GM23338 (cell line): ENCODE measurements around the gene POMP. TPM values are rescaled to one million over a fixed set of nuclear protein-coding genes. Genes with fewer than 3 reads are reported as not detected.

Source experiments
- ATAC-seq: fragments of 200-7000 bp; cut with Tn5 transposase; 3 replicates; pipeline ENCODE4 v1.9.1; 2020
- DNase-seq: peaks from one replicate; pipeline ENCODE4 v3.0.0-alpha.2; 2015; ENCODE audit warnings: low spot score
- H2AFZ ChIP-seq: fragments of 200-600 bp; sonication (generic); 2 replicates; pipeline ENCODE4 v1.8.0; 2016; ENCODE audit warnings: antibody characterized with exemption, mild to moderate bottlenecking, moderate library complexity
- H3F3A ChIP-seq: fragments of 200-600 bp; sonication (generic); replicated peaks from 2 replicates; pipeline ENCODE4 v1.8.0; 2017; ENCODE audit warnings: antibody characterized with exemption, mixed run types, low read depth
- H3K27ac ChIP-seq: fragments of 200-600 bp; sonication (generic); 2 replicates; pipeline ENCODE4 v1.6.1; 2016; ENCODE audit warnings: low read depth
- H3K27me3 ChIP-seq: fragments of 200-600 bp; sonication (generic); 2 replicates; pipeline ENCODE4 v1.8.0; 2016; ENCODE audit warnings: mild to moderate bottlenecking, mixed run types, moderate library complexity; ENCODE audit not compliant: insufficient read depth
- H3K36me3 ChIP-seq: fragments of 200-600 bp; sonication (generic); 2 replicates; pipeline ENCODE4 v1.8.0; 2016; ENCODE audit warnings: mild to moderate bottlenecking; ENCODE audit not compliant: insufficient read depth
- H3K4me1 ChIP-seq: fragments of 200-600 bp; sonication (generic); 2 replicates; pipeline ENCODE4 v1.8.0; 2016; ENCODE audit warnings: mild to moderate bottlenecking, moderate library complexity; ENCODE audit not compliant: insufficient read depth
- H3K4me2 ChIP-seq: fragments of 200-600 bp; sonication (generic); 2 replicates; pipeline ENCODE4 v1.7.1; 2017; ENCODE audit warnings: mixed run types
- H3K4me3 ChIP-seq: fragments of 200-600 bp; sonication (generic); 2 replicates; pipeline ENCODE4 v1.6.1; 2016; ENCODE audit warnings: mixed run types
- H3K79me2 ChIP-seq: fragments of 200-600 bp; sonication (generic); replicated peaks from 2 replicates; pipeline ENCODE4 v1.8.0; 2017; ENCODE audit warnings: mild to moderate bottlenecking; ENCODE audit not compliant: insufficient read depth
- H3K9me2 ChIP-seq: fragments of 200-600 bp; sonication (generic); 2 replicates; pipeline ENCODE4 v1.8.0; 2017; ENCODE audit not compliant: insufficient read depth
- H4K20me1 ChIP-seq: fragments of 200-600 bp; sonication (generic); replicated peaks from 2 replicates; pipeline ENCODE4 v1.8.0; 2017; ENCODE audit warnings: mild to moderate bottlenecking; ENCODE audit not compliant: insufficient read depth
- H3K27ac Mint-ChIP-seq: 2 replicates; pipeline ENCODE4 v1.8.0; 2020; ENCODE audit warnings: inconsistent platforms, mild to moderate bottlenecking, moderate library complexity, mixed read lengths
- H3K27me3 Mint-ChIP-seq: 3 replicates; pipeline ENCODE4 v1.8.0; 2022; ENCODE audit warnings: low read depth, mild to moderate bottlenecking, moderate library complexity, mixed read lengths, inconsistent platforms; ENCODE audit not compliant: insufficient read depth, poor library complexity
- H3K36me3 Mint-ChIP-seq: 3 replicates; pipeline ENCODE4 v1.8.0; 2021; ENCODE audit warnings: low read depth, mild to moderate bottlenecking, inconsistent platforms, moderate library complexity, mixed read lengths
- H3K4me1 Mint-ChIP-seq: 3 replicates; pipeline ENCODE4 v1.8.0; 2020; ENCODE audit warnings: mild to moderate bottlenecking, inconsistent platforms, mixed read lengths
- H3K4me3 Mint-ChIP-seq: 3 replicates; pipeline ENCODE4 v1.8.0; 2021; ENCODE audit warnings: moderate library complexity, mild to moderate bottlenecking, inconsistent platforms, mixed read lengths
- H3K9me3 Mint-ChIP-seq: 3 replicates; pipeline ENCODE4 v1.8.0; 2020; ENCODE audit warnings: moderate library complexity, mild to moderate bottlenecking, inconsistent platforms, mixed read lengths
- CREB1 ChIP-seq: fragments of 250-450 bp; sonication (Bioruptor Pico); IDR thresholded peaks from 2 replicates; pipeline ENCODE4 v1.5.0; 2020; ENCODE audit warnings: low read depth, mild to moderate bottlenecking, moderate library complexity
- ETS1 ChIP-seq: IDR thresholded peaks from 2 replicates; pipeline ENCODE4 v1.6.1; 2016; ENCODE audit warnings: antibody characterized with exemption
- EZH2 ChIP-seq: fragments of 200-600 bp; sonication (generic); IDR thresholded peaks from one replicate; pipeline ENCODE4 v1.8.0; 2017; ENCODE audit warnings: antibody characterized with exemption, mild to moderate bottlenecking, low read depth; ENCODE audit not compliant: unreplicated experiment
- EZH2phosphoT487 ChIP-seq: fragments of 200-600 bp; sonication (generic); IDR thresholded peaks from one replicate; pipeline ENCODE4 v1.8.1; 2018; ENCODE audit warnings: antibody characterized with exemption; ENCODE audit not compliant: unreplicated experiment
- JUNB ChIP-seq: IDR thresholded peaks from one replicate; pipeline ENCODE4 v1.6.1; 2016; ENCODE audit warnings: antibody characterized with exemption; ENCODE audit not compliant: unreplicated experiment
- NANOG ChIP-seq: IDR thresholded peaks from 2 replicates; pipeline ENCODE4 v1.6.1; 2016; ENCODE audit warnings: antibody characterized with exemption, borderline replicate concordance
- POLR2AphosphoS5 ChIP-seq: IDR thresholded peaks from 2 replicates; pipeline ENCODE4 v1.6.1; 2016; ENCODE audit warnings: antibody characterized with exemption, low read depth
- REST ChIP-seq: IDR thresholded peaks from one replicate; pipeline ENCODE4 v1.6.1; 2018; ENCODE audit warnings: antibody characterized with exemption; ENCODE audit not compliant: unreplicated experiment
- STAT1 ChIP-seq: IDR thresholded peaks from one replicate; pipeline ENCODE4 v1.6.1; 2016; ENCODE audit warnings: antibody characterized with exemption; ENCODE audit not compliant: unreplicated experiment
- ZNF114 ChIP-seq: fragments of 250-450 bp; sonication (Bioruptor Pico); IDR thresholded peaks from 2 replicates; pipeline ENCODE4 v1.5.0; 2020; ENCODE audit warnings: mild to moderate bottlenecking, moderate library complexity
- ZNF331 ChIP-seq: fragments of 250-450 bp; sonication (Bioruptor Pico); IDR thresholded peaks from 2 replicates; pipeline ENCODE4 v1.5.0; 2020; ENCODE audit warnings: low read depth, mild to moderate bottlenecking, moderate library complexity
- ZNF462 ChIP-seq: fragments of 250-450 bp; sonication (Bioruptor Pico); IDR thresholded peaks from 2 replicates; pipeline ENCODE4 v1.5.0; 2020; ENCODE audit warnings: mild to moderate bottlenecking, moderate library complexity
- polyA plus RNA-seq: library from polyadenylated mRNA; unstranded; fragments of >200 nt; fragmentation: Nextera tagmentation; extraction: Ambion mirVana; gene quantifications from 2 replicates; pipeline ENCODE4 v1.2.1, GENCODE V29; 2016
- total RNA-seq: library from RNA; depleted of rRNA; stranded (reverse); fragments of >200 nt; shearing (Covaris generic); gene quantifications from 2 replicates; pipeline ENCODE4 v1.2.3, GENCODE V29; 2014

POMP gene
- total and polyA plus RNA-seq, 2 experiments from 2014 or later, result 95.9 to 446 TPM

- TF ChIP-seq ZNF462 (no peak), EZH2phosphoT487 (no peak), ETS1 (no peak), ZNF331 (CRISPR knock-in tag) (no peak), STAT1 (no peak), ZNF114 (CRISPR knock-in tag) (no peak), JUNB (no peak)
Observed at GRCh38 chr13:28640861-28641599, 17.9 kb upstream of the POMP start (continued).

GRCh38 chr13:28641600-28641926 lies 17.4 kb upstream of the POMP start:
- H3K27me3 Mint-ChIP-seq, result peaks cover 1% of the 10 kb centered on the region
- peaks cover 13% of the 10 kb centered on the region; the same call in 2 of the 3 replicates for H3K4me1 Mint-ChIP-seq
- peaks cover 1% of the 10 kb centered on the region; the same call in 2 of the 3 replicates for H3K9me3 Mint-ChIP-seq
- Histone ChIP-seq H3K4me1 (peaks cover 19% of the 10 kb centered on the region), H4K20me1 (no peaks in the 10 kb centered on the region), H3K9me2 (no peaks in the 10 kb centered on the region), H3K4me3 (no peak overlapping the region), H3K79me2 (no peaks in the 10 kb centered on the region), H3K27ac (no peak overlapping the region), H3K36me3 (no peaks in the 10 kb centered on the region), H2AFZ (no peak overlapping the region), H3F3A (no peaks in the 10 kb centered on the region), H3K27me3 (no peaks in the 10 kb centered on the region), H3K4me2 (no peak overlapping the region)
- no peak overlapping the region for H3K4me3 Mint-ChIP-seq
- ATAC-seq (peak; percentile 27; the same call in 1 of the 3 replicates), DNase-seq (no peak)
- peaks cover 1% of the 10 kb centered on the region; the same call in 1 of the 3 replicates for H3K36me3 Mint-ChIP-seq
- H3K27ac Mint-ChIP-seq, result no peak overlapping the region
- TF ChIP-seq CREB1 (CRISPR knock-in tag) (no peak), REST (no peak), POLR2AphosphoS5 (no peak), ETS1 (no peak), STAT1 (no peak), ZNF114 (CRISPR knock-in tag) (no peak), NANOG (no peak), JUNB (no peak), EZH2phosphoT487 (no peak), ZNF331 (CRISPR knock-in tag) (no peak), EZH2 (no peak)
